ENCODE results near the gene MDM2.
A peak's percentile ranks its signal among the peaks of the same experiment; 100 is the strongest.
"Not testable (repeated sequence)": the region's sequence is repeated elsewhere in the genome, so short reads cannot be mapped to it uniquely, and the experiment has no call there.

MDM2 gene

DNA sequence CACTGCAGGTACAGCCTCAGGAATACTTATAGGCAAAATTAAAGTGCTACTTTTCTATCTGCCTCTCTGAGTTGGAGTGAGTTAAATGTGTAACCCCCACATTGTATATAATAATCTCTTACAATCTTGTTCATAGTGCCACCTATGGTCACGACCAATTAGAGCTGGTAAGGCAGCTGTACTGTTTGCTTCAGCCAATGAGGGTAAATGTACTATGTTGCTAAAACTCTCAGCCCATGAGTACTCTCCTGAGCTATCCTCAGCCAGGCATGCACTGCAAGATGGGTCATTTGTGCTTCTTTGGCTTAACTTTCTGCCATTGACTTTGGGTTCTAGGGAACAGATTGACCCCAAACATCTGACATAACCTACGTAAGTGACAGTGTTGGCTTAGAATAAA is 15.0 kb upstream of the MDM2 start:
- H3K36me3 ChIP-seq (ENCODE audit: insufficient read depth, low read length): no peaks in the 10 kb centered on the region
- H3K9ac ChIP-seq (ENCODE audit: low read depth, low read length): no peak overlapping the region
- H3K9me3 ChIP-seq (ENCODE audit: control insufficient read depth, insufficient read depth, low read length): no peaks in the 10 kb centered on the region
- H3K4me1 ChIP-seq (ENCODE audit: insufficient read depth, low read length): peaks cover 6% of the 10 kb centered on the region; the same call in 1 of the 2 replicates

DNA sequence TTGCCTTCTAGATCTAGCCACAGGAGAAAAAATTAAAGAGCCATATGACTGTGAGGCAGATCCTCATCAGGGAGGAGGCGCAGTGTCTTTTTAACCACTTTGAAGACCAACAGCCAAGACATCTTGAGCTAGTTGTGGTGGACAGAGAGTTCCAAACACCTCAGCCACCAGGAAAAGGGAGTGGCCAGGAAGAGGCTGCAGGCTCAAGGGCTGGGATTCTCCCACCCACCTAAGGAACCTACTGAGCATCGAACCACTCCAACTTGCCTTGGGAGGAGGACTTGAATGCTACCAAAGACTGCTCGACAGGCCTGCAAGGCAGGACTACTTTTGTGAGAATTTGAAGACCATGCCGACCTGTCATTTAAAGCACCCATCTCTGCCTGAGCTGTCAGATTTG is 14.5 kb upstream of the MDM2 start:
- Histone ChIP-seq H3K36me3 (ENCODE audit: insufficient read depth, low read length) (no peaks in the 10 kb centered on the region), H3K4me1 (ENCODE audit: insufficient read depth, low read length) (peaks cover 6% of the 10 kb centered on the region; the same call in 1 of the 2 replicates), H3K9ac (ENCODE audit: low read depth, low read length) (no peak overlapping the region), H3K9me3 (ENCODE audit: control insufficient read depth, insufficient read depth, low read length) (no peaks in the 10 kb centered on the region)

DNA sequence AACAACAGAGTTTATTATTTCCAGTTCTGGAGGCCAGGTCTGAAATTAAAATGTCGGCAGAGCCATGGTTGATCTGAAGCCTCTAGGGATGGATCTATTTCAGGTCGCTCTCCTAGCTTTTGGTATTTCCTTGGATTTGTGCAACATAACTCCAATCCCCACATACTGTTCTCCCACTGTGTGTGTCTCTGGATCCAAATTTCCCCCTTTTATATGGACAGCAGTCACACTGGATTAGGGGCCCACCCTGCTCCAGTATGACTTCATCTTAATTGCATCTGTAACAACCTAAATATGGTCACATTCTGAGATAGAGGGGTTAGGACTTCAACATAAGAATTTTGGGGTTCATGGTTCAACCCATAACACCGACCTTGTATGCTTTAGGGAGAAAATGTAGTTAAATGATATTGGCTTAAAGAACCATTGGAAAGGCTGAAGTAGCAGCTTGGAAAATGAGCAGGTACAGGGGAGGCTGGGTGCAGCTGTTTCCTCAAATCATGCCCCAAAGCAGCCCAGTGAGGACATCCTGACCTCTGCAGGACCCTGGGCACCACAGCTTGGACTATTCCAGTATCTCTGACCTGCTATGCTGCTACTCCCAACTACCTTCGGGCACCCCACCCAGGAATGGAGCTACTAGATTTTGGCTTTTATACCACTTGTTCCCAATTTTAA is 13.9 kb upstream of the MDM2 start:
- peaks cover 6% of the 10 kb centered on the region; the same call in 1 of the 2 replicates for H3K4me1 ChIP-seq (ENCODE audit: insufficient read depth, low read length)
- no peaks in the 10 kb centered on the region for H3K36me3 ChIP-seq (ENCODE audit: insufficient read depth, low read length)
- H3K9ac ChIP-seq (ENCODE audit: low read depth, low read length): no peak overlapping the region
- no peaks in the 10 kb centered on the region for H3K9me3 ChIP-seq (ENCODE audit: control insufficient read depth, insufficient read depth, low read length)

DNA sequence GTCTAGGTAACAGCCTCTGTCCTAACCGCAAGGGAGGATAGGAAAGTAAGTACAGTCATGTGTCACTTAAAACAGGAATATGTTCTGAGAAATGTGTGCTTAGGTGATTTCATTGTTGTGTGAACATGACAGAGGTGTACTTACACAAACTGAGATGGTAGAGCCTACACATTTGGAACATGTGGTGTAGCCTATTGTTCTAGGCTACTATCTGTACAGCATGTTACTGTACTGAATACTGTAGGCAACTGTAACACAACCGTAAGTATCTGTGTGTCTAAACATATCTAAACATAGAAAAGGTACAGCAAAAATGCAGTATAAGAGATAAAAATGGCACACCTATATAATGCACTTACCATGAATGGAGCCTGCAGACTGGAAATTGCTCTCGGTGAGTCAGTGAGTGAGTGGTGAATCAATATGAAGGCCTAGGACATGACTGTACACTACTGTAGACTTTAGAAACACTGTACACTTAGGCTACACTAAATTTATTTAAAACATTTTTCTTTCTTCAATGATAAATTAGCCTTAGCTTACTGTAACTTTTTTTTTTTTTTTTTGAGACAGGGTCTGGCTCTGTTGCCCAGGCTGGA is 13.2 kb upstream of the MDM2 start:
- Histone ChIP-seq H3K4me1 (ENCODE audit: insufficient read depth, low read length) (peaks cover 6% of the 10 kb centered on the region; the same call in 1 of the 2 replicates), H3K36me3 (ENCODE audit: insufficient read depth, low read length) (no peaks in the 10 kb centered on the region), H3K9ac (ENCODE audit: low read depth, low read length) (no peak overlapping the region), H3K9me3 (ENCODE audit: control insufficient read depth, insufficient read depth, low read length) (no peaks in the 10 kb centered on the region)

DNA sequence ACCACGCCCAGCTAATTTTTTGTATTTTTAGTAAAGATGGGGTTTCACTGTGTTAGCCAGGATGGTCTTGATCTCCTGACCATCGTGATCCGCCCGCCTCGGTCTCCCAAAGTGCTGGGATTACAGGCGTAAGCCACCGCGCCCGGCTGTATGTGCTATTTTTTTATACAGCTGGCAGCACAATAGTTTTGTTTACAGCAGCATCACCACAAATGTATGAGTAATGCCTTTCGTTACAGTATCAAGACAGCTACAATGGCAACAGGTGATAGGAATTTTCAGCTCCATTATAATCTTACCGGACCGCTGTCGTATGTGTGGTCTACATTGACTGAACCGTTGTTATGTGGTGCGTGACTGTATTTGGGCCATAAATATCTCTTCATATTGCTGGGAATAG is 11.6 kb upstream of the MDM2 start:
- Histone ChIP-seq H3K9me3 (ENCODE audit: control insufficient read depth, insufficient read depth, low read length) (no peaks in the 10 kb centered on the region), H3K36me3 (ENCODE audit: insufficient read depth, low read length) (no peaks in the 10 kb centered on the region), H3K4me1 (ENCODE audit: insufficient read depth, low read length) (peaks cover 6% of the 10 kb centered on the region; the same call in 1 of the 2 replicates), H3K9ac (ENCODE audit: low read depth, low read length) (no peak overlapping the region)

DNA sequence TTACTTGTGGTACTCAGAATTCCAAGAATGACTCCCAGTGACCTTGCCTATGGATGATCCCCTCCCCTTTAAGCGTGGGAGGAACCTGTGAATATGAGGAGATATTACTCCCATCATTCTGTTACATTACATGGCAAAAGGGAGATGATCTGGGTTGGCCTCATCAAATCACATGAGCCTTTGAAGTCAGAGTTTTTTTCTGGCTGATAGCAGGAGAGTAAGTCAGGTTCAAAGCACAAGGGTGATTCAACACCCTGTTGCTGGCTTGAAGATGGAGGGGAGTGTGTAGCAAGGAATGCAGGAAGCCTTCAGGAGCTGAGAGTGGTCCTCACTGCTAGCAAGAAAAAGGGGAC is 9.1 kb upstream of the MDM2 start:
- H3K9me3 ChIP-seq (ENCODE audit: control insufficient read depth, insufficient read depth, low read length): no peaks in the 10 kb centered on the region
- H3K4me1 ChIP-seq (ENCODE audit: insufficient read depth, low read length): no peaks in the 10 kb centered on the region
- H3K36me3 ChIP-seq (ENCODE audit: insufficient read depth, low read length): no peaks in the 10 kb centered on the region
- no peak overlapping the region for H3K9ac ChIP-seq (ENCODE audit: low read depth, low read length)

DNA sequence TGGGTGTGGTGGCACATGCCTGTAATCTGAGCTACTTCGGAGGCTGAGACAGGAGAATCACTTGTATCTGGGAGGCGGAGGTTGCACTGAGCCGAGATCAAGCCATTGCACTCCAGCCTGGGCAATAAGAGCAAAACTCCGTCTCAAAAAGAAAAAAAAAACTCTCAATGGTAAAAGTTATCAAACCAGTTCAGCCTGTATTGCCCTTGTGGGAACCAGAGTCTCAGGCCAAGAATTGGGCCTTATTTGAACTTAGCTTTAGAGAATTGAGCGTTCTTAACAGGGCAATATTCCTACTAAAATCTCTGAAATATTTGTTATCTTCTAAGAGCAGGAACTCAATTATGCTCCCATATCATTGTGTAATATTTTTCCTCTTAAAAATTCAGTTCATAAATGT is 7.7 kb upstream of the MDM2 start:
- Histone ChIP-seq H3K4me1 (ENCODE audit: insufficient read depth, low read length) (peaks cover 9% of the 10 kb centered on the region), H3K9ac (ENCODE audit: low read depth, low read length) (no peak overlapping the region), H3K36me3 (ENCODE audit: insufficient read depth, low read length) (no peaks in the 10 kb centered on the region), H3K9me3 (ENCODE audit: control insufficient read depth, insufficient read depth, low read length) (no peaks in the 10 kb centered on the region)

DNA sequence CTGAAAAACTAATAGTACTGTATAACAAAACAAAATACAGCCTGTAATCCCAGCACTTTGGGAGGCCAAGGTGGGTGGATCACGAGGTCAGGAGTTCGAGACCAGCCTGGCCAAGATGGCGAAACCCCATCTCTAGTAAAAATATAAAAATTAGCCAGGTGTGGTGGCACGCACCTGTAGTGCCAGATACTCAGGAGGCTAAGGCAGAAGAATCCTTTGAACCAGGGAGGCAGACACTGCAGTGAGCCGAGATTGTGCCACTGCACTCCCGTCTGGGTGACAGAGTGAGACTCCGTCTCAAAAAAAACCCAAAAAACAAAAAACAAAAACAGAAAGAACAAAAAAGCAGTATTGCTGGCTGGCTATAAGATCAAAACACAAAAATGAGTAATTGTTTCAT is 6.9 kb upstream of the MDM2 start:
- H3K4me1 ChIP-seq (ENCODE audit: insufficient read depth, low read length): peaks cover 12% of the 10 kb centered on the region
- H3K9me3 ChIP-seq (ENCODE audit: control insufficient read depth, insufficient read depth, low read length); H3K9ac ChIP-seq (ENCODE audit: low read depth, low read length); H3K36me3 ChIP-seq (ENCODE audit: insufficient read depth, low read length): not testable (repeated sequence)

DNA sequence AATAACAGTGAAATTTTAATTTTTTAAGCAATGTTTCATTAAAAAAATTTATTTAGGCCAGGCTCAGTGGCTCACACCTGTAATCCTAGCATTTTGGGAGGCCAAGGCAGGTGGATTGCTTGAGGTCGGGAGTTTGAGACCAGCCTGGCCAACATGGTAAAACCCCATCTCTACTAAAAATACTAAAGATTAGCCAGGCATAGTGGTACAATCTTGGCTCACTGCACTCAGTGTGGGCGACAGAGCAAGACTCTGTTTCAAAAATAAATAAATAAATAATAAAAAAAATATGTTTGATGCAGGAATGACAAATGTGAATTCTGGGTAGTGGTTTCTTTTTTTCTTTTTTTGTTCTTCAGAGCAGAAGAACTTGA is 5.6 kb upstream of the MDM2 start:
- H3K36me3 ChIP-seq (ENCODE audit: insufficient read depth, low read length); H3K9me3 ChIP-seq (ENCODE audit: control insufficient read depth, insufficient read depth, low read length); H3K9ac ChIP-seq (ENCODE audit: low read depth, low read length): not testable (repeated sequence)
- H3K4me1 ChIP-seq (ENCODE audit: insufficient read depth, low read length): peaks cover 14% of the 10 kb centered on the region

DNA sequence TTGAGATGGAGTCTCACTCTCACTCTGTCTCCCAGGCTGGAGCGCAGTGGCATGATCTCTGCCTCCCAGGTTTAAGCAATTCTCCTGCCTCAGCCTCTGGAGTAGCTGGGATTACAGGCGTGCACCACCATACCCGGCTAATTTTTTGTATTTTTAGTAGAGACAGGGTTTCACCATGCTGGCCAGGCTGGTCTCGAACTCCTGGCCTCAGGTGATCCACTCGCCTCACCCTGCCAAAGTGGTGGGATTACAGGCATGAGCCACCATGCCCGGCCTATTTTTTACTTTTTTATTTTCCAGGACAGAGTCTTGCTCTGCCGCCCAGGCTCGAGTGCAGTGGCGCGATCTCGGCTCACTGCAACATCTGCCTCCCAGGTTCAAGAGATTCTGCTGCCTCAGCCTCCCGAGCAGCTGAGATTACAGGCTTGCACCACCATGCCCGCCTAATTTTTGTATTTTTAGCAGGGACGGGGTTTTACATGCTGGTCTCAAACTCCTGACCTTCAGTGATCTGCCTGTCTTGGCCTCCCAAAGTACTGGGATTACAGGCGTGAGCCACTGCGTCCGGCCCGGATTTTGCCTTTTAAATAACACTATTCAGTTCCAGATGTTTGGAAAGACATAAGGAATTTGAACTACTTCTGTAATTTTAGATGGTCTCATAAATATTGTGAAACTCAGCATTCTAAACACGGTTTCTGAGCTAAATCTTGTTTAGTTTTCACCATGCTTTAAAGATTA is 4.9 kb upstream of the MDM2 start:
- H3K9ac ChIP-seq (ENCODE audit: low read depth, low read length); H3K36me3 ChIP-seq (ENCODE audit: insufficient read depth, low read length); H3K9me3 ChIP-seq (ENCODE audit: control insufficient read depth, insufficient read depth, low read length): not testable (repeated sequence)
- H3K4me1 ChIP-seq (ENCODE audit: insufficient read depth, low read length): peaks cover 14% of the 10 kb centered on the region

DNA sequence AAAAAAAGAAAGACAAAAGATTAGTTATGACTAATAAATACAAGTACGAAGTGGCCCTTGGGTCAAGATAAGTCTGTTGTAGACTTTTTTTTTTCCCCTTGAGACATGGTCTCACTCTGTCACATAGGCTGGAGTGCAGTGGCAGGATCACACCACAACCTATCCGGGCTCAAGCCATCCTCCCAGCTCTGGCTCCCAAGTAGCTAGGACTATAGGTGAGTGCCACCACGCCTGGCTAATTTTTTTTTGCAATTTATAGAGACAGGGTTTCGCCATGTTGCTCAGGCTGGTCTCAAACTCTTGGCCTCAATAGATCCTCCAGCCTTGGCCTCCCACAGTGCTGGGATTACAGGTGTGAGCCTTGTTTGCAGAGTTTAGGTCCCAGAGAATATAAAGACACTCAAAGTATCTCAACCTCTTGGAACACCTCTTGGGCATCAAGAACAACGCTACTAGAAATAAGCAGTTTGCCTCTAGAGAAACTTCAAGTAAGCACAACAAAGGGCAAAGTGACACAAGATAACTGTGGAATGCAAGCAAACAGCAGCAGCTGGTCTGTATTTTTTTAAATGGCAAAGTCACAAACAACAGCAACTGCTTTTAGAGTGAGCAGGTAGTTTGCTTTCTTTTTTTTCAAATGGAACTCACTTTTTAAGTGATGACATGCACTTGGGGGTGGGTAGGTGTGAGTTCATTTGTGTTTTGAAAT is 3.9 kb upstream of the MDM2 start:
- Histone ChIP-seq H3K36me3 (ENCODE audit: insufficient read depth, low read length) (no peaks in the 10 kb centered on the region), H3K9me3 (ENCODE audit: control insufficient read depth, insufficient read depth, low read length) (no peaks in the 10 kb centered on the region), H3K9ac (ENCODE audit: low read depth, low read length) (no peak overlapping the region), H3K4me1 (ENCODE audit: insufficient read depth, low read length) (peaks cover 14% of the 10 kb centered on the region)

DNA sequence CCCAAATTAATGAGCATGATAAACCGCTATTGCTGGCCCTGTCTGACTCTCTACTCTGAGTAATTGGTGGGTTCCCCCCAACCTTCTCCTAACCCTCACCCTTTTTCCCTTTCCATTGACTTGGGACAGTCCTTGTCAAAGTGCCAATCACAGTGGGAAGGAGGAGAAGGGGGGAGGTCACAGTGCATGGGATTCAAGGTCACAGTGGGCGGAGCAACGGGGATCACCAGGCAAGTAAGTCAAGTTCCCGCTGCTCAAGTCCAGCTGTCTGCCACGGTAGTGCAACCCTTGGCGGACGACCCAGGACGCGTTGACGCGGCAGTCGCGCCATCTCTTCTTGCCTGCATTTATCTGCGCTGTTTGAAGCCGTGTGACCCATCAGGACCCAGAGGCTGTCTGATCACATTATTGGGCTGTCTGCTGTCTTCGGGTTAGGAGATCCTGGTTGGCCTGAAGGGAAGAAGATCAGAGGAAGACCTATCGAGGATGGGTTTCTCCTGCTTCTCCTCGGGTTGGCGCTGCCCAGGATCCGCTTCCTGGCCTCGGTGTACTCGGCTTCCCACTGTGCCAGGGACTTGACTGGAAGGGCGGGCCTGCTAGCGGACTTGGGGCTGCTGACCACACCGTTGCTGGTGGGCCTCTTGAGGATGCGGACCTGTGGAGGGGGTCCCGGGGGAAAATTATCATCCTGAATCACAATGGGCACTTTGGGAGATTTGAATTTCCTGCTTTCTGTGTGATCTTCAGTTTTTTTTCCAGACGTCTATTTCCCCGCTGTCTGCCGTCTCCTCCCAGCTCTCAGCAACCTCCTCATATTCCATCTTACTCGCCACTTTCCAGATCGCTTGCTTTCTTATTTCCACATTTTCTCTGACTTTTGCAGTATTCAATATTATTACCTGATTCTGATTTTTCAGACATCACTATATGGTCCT is 3.1 kb upstream of the MDM2 start:
- Histone ChIP-seq H3K9ac (ENCODE audit: low read depth, low read length) (peak overlapping the region; percentile 47), H3K36me3 (ENCODE audit: insufficient read depth, low read length) (peaks cover 2% of the 10 kb centered on the region; the same call in 1 of the 2 replicates), H3K4me1 (ENCODE audit: insufficient read depth, low read length) (peaks cover 14% of the 10 kb centered on the region), H3K9me3 (ENCODE audit: control insufficient read depth, insufficient read depth, low read length) (no peaks in the 10 kb centered on the region)

DNA sequence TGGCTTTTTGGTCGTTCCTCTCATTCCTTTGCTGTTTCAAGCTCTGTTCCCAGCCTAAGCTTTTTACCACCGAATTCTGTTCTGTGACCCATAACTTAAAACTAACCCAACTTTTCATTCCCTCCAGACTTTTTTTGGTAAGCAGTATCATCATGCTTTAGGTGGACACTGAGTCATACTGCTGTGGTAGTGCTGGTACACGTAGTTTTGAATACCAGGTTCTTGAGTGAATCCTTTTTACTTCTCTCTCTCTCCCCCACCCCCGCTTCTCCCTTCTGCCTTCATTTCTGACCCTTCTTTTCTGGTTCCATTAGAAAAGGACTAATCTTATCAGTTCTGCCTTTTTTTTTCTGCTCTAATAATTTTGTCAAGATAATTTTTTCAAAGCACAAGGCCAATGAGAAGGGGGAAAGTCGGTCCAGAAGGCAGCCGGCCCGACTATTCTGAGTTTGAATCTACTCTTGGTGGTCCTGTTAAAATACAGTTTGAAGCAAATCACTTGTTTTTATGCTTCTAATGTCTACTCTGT is 2.3 kb upstream of the MDM2 start:
- Histone ChIP-seq H3K36me3 (ENCODE audit: insufficient read depth, low read length) (peaks cover 8% of the 10 kb centered on the region; the same call in 1 of the 2 replicates), H3K4me1 (ENCODE audit: insufficient read depth, low read length) (peaks cover 14% of the 10 kb centered on the region), H3K9ac (ENCODE audit: low read depth, low read length) (peak overlapping the region; percentile 47), H3K9me3 (ENCODE audit: control insufficient read depth, insufficient read depth, low read length) (no peaks in the 10 kb centered on the region)

Measured in ES-I3 (cell line).